Measurements from ENCODE around the gene LACC1. TPM values are rescaled to one million over a fixed set of nuclear protein-coding genes. Genes with fewer than 3 reads are reported as not detected.

Gene LACC1
- total RNA-seq, 1 donor from 2014 or later: 2.1 TPM

DNA sequence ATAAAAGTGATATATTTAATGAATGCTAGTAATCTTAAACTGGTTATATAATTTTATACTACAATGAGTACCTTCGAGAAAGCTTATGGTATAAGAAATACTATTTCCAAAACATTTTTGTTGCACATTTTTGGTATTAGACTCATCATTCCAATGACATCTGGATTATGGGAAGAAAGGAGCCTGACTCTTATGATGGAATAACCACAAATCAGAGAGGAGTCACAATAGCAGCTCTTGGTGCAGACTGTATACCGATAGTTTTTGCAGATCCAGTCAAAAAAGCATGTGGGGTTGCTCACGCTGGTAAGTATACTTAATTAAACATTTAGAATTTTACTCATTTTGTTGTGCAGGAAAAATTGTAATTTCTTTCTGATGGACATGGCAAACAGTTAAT, 3.9 kb downstream of the LACC1 start:
- H3K4me1 Mint-ChIP-seq: peaks cover 11% of the 10 kb centered on the region
- H3K4me3 Mint-ChIP-seq: no peak overlapping the region
- H3K9me3 Mint-ChIP-seq: peaks cover 3% of the 10 kb centered on the region
- TF ChIP-seq, protein P1, sequence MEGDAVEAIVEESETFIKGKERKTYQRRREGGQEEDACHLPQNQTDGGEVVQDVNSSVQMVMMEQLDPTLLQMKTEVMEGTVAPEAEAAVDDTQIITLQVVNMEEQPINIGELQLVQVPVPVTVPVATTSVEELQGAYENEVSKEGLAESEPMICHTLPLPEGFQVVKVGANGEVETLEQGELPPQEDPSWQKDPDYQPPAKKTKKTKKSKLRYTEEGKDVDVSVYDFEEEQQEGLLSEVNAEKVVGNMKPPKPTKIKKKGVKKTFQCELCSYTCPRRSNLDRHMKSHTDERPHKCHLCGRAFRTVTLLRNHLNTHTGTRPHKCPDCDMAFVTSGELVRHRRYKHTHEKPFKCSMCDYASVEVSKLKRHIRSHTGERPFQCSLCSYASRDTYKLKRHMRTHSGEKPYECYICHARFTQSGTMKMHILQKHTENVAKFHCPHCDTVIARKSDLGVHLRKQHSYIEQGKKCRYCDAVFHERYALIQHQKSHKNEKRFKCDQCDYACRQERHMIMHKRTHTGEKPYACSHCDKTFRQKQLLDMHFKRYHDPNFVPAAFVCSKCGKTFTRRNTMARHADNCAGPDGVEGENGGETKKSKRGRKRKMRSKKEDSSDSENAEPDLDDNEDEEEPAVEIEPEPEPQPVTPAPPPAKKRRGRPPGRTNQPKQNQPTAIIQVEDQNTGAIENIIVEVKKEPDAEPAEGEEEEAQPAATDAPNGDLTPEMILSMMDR (IDR thresholded peaks at IDR 0.05; ENCODE audit: unreplicated experiment): no peak
- no peak overlapping the region for H3K27ac Mint-ChIP-seq
- peaks cover 18% of the 10 kb centered on the region for H3K27me3 Mint-ChIP-seq (ENCODE audit: low read depth)
- H3K36me3 Mint-ChIP-seq: no peaks in the 10 kb centered on the region
- DNase-seq (ENCODE audit: low spot score in 2 of 2, unreplicated experiment in 2 of 2): no peak

DNA sequence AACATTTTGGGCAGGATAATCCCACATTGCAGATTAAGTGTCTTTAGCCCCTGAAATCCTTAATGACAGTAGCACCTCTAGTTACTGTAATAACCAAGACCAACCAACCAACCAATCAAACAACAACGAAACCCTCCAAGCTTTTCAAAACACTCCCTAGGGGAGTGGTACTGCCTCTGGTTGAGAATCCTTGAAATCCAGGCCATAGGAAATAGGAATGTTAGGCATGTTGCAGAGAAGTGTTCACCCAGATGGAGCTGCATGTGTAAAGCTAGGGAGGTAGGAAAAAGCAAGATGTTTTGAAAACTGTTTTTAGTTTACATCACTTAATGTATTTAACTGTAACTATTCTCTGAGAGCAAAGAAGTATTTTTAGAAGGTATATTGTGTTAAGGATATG, 4.5 kb downstream of the LACC1 start:
- Mint-ChIP-seq H3K9me3 (peaks cover 3% of the 10 kb centered on the region), H3K4me1 (peaks cover 9% of the 10 kb centered on the region), H3K27ac (no peak overlapping the region), H3K27me3 (ENCODE audit: low read depth) (peaks cover 18% of the 10 kb centered on the region), H3K4me3 (no peak overlapping the region), H3K36me3 (no peaks in the 10 kb centered on the region)
- no peak for DNase-seq (ENCODE audit: low spot score in 2 of 2, unreplicated experiment in 2 of 2)
- TF ChIP-seq, protein P1 (IDR thresholded peaks at IDR 0.05; ENCODE audit: unreplicated experiment): no peak

DNA sequence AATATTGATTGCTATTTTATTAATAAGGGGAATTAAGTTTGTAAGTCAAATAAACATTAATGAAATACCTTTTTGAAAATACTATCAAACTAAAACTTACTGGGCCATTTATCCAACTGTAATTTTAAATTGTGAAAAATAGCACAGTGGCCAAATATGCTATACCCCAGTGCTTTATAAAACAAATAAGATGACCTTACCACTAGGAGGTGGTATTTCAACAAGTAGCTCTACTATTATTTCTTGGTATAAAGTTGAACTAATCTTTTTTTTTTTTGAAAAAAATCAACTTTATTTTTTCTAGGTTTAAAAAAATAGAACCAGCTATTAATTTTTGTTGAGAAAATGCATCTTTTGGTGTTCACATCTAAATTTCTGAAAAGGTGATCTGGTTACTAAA, 14.7 kb downstream of the LACC1 start:
- H3K4me1 Mint-ChIP-seq: peaks cover 18% of the 10 kb centered on the region
- no peak for DNase-seq (ENCODE audit: low spot score in 2 of 2, unreplicated experiment in 2 of 2)
- no peak overlapping the region for H3K4me3 Mint-ChIP-seq
- H3K9me3 Mint-ChIP-seq: no peaks in the 10 kb centered on the region
- H3K36me3 Mint-ChIP-seq: no peaks in the 10 kb centered on the region
- no peak overlapping the region for H3K27ac Mint-ChIP-seq
- H3K27me3 Mint-ChIP-seq (ENCODE audit: low read depth): no peaks in the 10 kb centered on the region
- TF ChIP-seq, protein P1 (IDR thresholded peaks at IDR 0.05; ENCODE audit: unreplicated experiment): no peak

DNA sequence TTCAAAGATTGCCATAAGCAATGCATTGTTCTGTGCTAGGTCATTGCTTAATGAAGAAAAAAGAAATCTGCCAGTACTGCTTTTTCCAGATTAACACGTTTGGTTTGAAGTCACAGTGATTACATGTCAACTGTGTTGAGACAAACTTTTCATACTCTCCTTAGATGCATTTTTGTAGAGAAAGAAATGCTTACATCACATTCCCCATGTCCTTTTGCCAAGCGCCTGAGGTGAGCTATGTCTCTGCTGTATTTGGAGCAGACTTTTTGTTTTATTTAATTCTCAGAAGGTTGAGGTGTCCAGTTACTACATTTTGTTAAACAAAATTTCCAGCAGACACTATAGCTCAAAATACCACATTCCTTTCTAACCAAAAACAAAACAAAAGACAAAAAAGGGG, 16.2 kb downstream of the LACC1 start:
- H3K4me3 Mint-ChIP-seq: no peak overlapping the region
- peak overlapping the region; percentile 30 for H3K27ac Mint-ChIP-seq
- peaks cover 18% of the 10 kb centered on the region for H3K4me1 Mint-ChIP-seq
- no peak for DNase-seq (ENCODE audit: low spot score in 2 of 2, unreplicated experiment in 2 of 2)
- H3K27me3 Mint-ChIP-seq (ENCODE audit: low read depth): peaks cover 3% of the 10 kb centered on the region
- no peaks in the 10 kb centered on the region for H3K36me3 Mint-ChIP-seq
- H3K9me3 Mint-ChIP-seq: no peaks in the 10 kb centered on the region
- TF ChIP-seq, protein P1 (IDR thresholded peaks at IDR 0.05; ENCODE audit: unreplicated experiment): no peak

DNA sequence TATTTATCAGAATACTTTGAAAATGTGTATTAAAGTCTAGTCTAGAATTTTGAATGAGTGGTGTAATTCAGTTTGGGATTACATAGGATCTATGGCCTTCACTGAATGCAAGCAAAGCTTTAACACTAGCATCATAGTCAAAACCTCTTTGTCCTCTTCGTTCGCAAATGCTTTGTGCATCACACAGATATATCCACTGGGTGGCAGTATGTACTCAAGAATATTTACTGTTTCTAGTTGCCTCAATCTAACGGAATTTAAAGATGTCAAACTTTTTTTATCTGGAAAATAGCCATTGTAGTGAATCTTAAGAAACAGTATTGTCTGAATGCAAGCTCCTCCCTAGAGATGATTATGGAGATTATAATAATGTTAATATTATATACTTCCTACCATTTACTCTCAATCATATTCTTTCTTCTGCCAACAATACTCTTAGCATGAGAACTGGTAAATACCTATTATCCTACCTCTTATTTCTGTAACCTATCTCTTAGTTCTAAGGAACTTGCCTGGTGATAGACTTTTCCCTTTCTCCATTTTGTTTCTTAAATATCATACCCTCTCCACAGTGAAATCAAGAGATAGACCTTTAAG, 25.8 kb downstream of the LACC1 start:
- H3K27ac Mint-ChIP-seq: no peak overlapping the region
- H3K9me3 Mint-ChIP-seq: no peaks in the 10 kb centered on the region
- H3K27me3 Mint-ChIP-seq (ENCODE audit: low read depth): peaks cover 2% of the 10 kb centered on the region
- H3K4me3 Mint-ChIP-seq: no peak overlapping the region
- H3K36me3 Mint-ChIP-seq: no peaks in the 10 kb centered on the region
- TF ChIP-seq, protein P1 (IDR thresholded peaks at IDR 0.05; ENCODE audit: unreplicated experiment): peak; percentile 86
- H3K4me1 Mint-ChIP-seq: peaks cover 9% of the 10 kb centered on the region
- no peak for DNase-seq (ENCODE audit: low spot score in 2 of 2, unreplicated experiment in 2 of 2)

All from mesothelial cell of epicardium (in vitro differentiated cells).